ENCODE results near the gene C9orf43. TPM values are rescaled to one million over a fixed set of nuclear protein-coding genes. Genes with fewer than 3 reads are reported as not detected.
"Not testable (repeated sequence)": the region's sequence is repeated elsewhere in the genome, so short reads cannot be mapped to it uniquely, and the experiment has no call there.

C9orf43 gene
- total and polyA plus RNA-seq, 4 donors: 0.27 to 1.2 (median 0.51) TPM

- ATAC-seq (ENCODE audit: insufficient read depth, low FRiP score) (no peak), DNase-seq (no peak)
- H3K9me3 ChIP-seq (ENCODE audit: control insufficient read depth in 4 of 4, insufficient read depth in 3 of 4, low read length in 3 of 4): no peaks in the 10 kb centered on the region
- no peak overlapping the region for H3K27ac ChIP-seq (ENCODE audit: low read depth in 1 of 2, low read length in 1 of 2)
- H3K4me1 ChIP-seq (ENCODE audit: control insufficient read depth in 5 of 5, insufficient read depth in 5 of 5, low read length in 5 of 5): no peaks in the 10 kb centered on the region
- no peak overlapping the region for H3K4me3 ChIP-seq
- peaks cover 0 to 4% (median 0%) of the 10 kb centered on the region in 3 donors for H3K27me3 ChIP-seq (ENCODE audit: control insufficient read depth in 3 of 3, insufficient read depth in 3 of 3, low read length in 2 of 3)
- no peak overlapping the region for H3K9ac ChIP-seq (ENCODE audit: insufficient read depth in 1 of 2, low read length in 2 of 2)
- no peaks in the 10 kb centered on the region for H3K36me3 ChIP-seq (ENCODE audit: control insufficient read depth in 4 of 4, insufficient read depth in 4 of 4, low read length in 4 of 4)
- TF ChIP-seq, protein P1, sequence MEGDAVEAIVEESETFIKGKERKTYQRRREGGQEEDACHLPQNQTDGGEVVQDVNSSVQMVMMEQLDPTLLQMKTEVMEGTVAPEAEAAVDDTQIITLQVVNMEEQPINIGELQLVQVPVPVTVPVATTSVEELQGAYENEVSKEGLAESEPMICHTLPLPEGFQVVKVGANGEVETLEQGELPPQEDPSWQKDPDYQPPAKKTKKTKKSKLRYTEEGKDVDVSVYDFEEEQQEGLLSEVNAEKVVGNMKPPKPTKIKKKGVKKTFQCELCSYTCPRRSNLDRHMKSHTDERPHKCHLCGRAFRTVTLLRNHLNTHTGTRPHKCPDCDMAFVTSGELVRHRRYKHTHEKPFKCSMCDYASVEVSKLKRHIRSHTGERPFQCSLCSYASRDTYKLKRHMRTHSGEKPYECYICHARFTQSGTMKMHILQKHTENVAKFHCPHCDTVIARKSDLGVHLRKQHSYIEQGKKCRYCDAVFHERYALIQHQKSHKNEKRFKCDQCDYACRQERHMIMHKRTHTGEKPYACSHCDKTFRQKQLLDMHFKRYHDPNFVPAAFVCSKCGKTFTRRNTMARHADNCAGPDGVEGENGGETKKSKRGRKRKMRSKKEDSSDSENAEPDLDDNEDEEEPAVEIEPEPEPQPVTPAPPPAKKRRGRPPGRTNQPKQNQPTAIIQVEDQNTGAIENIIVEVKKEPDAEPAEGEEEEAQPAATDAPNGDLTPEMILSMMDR (IDR thresholded peaks at IDR 0.05; ENCODE audit: control extremely low read depth, extremely low read depth): no peak
Measured at GRCh38 chr9:113431191-113431590, 20.6 kb downstream of the C9orf43 start.

GRCh38 chr9:113436728-113437515 is 26.4 kb downstream of the C9orf43 start:
- ATAC-seq (ENCODE audit: insufficient read depth, low FRiP score): no peak
- peaks cover 0 to 4% (median 0%) of the 10 kb centered on the region in 3 donors for H3K27me3 ChIP-seq (ENCODE audit: control insufficient read depth in 3 of 3, insufficient read depth in 3 of 3, low read length in 2 of 3)
- H3K9me3 ChIP-seq (ENCODE audit: control insufficient read depth in 4 of 4, insufficient read depth in 3 of 4, low read length in 3 of 4): no peaks in the 10 kb centered on the region
- no peak overlapping the region for H3K9ac ChIP-seq (ENCODE audit: insufficient read depth in 1 of 2, low read length in 2 of 2)
- 79 to 90% methylated on average over 4 of the region's 4 CpGs for WGBS, 2 donors
- DNase-seq: no peak
- H3K4me3 ChIP-seq: no peak overlapping the region
- no peak overlapping the region for H3K27ac ChIP-seq (ENCODE audit: low read depth in 1 of 2, low read length in 1 of 2)
- TF ChIP-seq, protein P1 (IDR thresholded peaks at IDR 0.05; ENCODE audit: control extremely low read depth, extremely low read depth): no peak
- H3K4me1 ChIP-seq (ENCODE audit: control insufficient read depth in 5 of 5, insufficient read depth in 5 of 5, low read length in 5 of 5): no peaks in the 10 kb centered on the region
- no peaks in the 10 kb centered on the region for H3K36me3 ChIP-seq (ENCODE audit: control insufficient read depth in 4 of 4, insufficient read depth in 4 of 4, low read length in 4 of 4)

DNA sequence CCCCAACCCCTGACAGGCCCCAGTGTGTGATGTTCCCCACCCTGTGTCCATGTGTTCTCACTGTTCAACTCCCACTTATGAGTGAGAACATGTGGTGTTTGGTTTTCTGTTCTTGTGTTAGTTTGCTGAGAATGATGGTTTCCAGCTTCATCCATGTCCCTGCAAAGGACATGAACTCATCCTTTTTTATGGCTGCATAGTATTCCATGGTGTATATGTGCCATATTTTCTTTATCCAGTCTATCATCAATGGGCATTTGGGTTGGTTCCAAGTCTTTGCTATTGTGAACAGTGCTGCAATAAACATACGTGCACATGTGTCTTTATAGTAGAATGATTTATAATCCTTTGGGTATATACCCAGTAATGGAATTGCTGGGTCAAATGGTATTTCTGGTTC is 27.2 kb downstream of the C9orf43 start:
- H3K9ac ChIP-seq (ENCODE audit: insufficient read depth in 1 of 2, low read length in 2 of 2); H3K9me3 ChIP-seq (ENCODE audit: control insufficient read depth in 4 of 4, insufficient read depth in 3 of 4, low read length in 3 of 4); H3K36me3 ChIP-seq (ENCODE audit: control insufficient read depth in 4 of 4, insufficient read depth in 4 of 4, low read length in 4 of 4); ATAC-seq (ENCODE audit: insufficient read depth, low FRiP score); H3K4me1 ChIP-seq (ENCODE audit: control insufficient read depth in 5 of 5, insufficient read depth in 5 of 5, low read length in 5 of 5); H3K27me3 ChIP-seq (ENCODE audit: control insufficient read depth in 3 of 3, insufficient read depth in 3 of 3, low read length in 2 of 3); H3K4me3 ChIP-seq; DNase-seq; H3K27ac ChIP-seq (ENCODE audit: low read depth in 1 of 2, low read length in 1 of 2): not testable (repeated sequence)
- WGBS, 2 donors: 76 to 93% methylated on average over 1 of the region's 1 CpG

DNA sequence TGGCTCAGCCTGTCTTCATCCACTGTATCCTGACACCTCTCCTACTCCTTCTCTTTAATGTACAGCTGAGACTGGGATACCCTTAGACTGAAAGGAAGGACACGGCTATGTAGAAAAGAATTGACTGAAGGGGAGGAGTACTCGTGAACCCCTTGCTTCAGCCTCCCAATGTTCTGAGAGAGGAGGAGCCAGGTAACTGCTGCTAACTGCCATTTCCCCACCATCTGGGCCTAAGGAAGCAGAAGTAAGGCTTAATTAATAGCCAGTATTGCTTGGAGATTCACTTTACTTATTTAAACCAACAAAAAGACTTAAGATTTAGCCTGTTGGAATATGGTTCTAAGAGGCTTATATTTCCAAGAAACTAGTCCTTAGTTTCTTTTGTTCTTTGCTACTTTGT is 34.2 kb downstream of the C9orf43 start:
- H3K9me3 ChIP-seq (ENCODE audit: control insufficient read depth in 4 of 4, insufficient read depth in 3 of 4, low read length in 3 of 4): no peaks in the 10 kb centered on the region

More for the DNA sequence above, 34.2 kb downstream of the C9orf43 start:
- Histone ChIP-seq H3K27me3 (ENCODE audit: control insufficient read depth in 3 of 3, insufficient read depth in 3 of 3, low read length in 2 of 3) (no peaks in the 10 kb centered on the region), H3K9ac (ENCODE audit: insufficient read depth in 1 of 2, low read length in 2 of 2) (no peak overlapping the region), H3K27ac (ENCODE audit: low read depth in 1 of 2, low read length in 1 of 2) (no peak overlapping the region), H3K4me1 (ENCODE audit: control insufficient read depth in 5 of 5, insufficient read depth in 5 of 5, low read length in 5 of 5) (peaks cover 0 to 3% (median 0%) of the 10 kb centered on the region in 5 donors), H3K36me3 (ENCODE audit: control insufficient read depth in 4 of 4, insufficient read depth in 4 of 4, low read length in 4 of 4) (no peaks in the 10 kb centered on the region), H3K4me3 (no peak overlapping the region)
- TF ChIP-seq, protein P1 (IDR thresholded peaks at IDR 0.05; ENCODE audit: control extremely low read depth, extremely low read depth): no peak
- DNase-seq: no peak
- 33 to 67% methylated on average over 2 of the region's 2 CpGs for WGBS, 2 donors
- ATAC-seq (ENCODE audit: insufficient read depth, low FRiP score): no peak
